Pancreas (tissue), 10 donors: ENCODE measurements around the gene SPTBN4. TPM values are rescaled to one million over a fixed set of nuclear protein-coding genes. Genes with fewer than 3 reads are reported as not detected.

Experiments
- ATAC-seq, 4 donors: fragments of 200-7000 bp; cut with Tn5 transposase; one replicate each; pipeline versions ENCODE4 v1.8.0 to v1.9.1; 2020; ENCODE audit warnings: mild to moderate bottlenecking in 4 of 4, moderate library complexity in 4 of 4
- DNase-seq, 6 donors: peaks; one replicate each; pipeline ENCODE4 v3.0.0-alpha.2; 2020
- FAIRE-seq: peaks from 2 replicates; lab custom pipeline; 2012; peaks lifted over from hg19 to GRCh38; lab: Jason Lieb, UNC
- H3K27ac ChIP-seq, 4 donors: fragments of 200-600 bp; sonication (generic); 1 replicate in 3 of 4; 2 replicates in 1 of 4; pipeline versions ENCODE4 v1.5.0 to v1.8.0; 2020
- H3K27me3 ChIP-seq, 4 donors: fragments of 200-600 bp; one replicate each; pipeline ENCODE4 v1.8.0; 2021
- H3K36me3 ChIP-seq, 3 donors: fragments of 200-600 bp; sonication (generic) in 1 of 3; one replicate each; pipeline versions ENCODE4 v1.5.0 to v1.8.0; 2020 to 2021
- H3K4me1 ChIP-seq, 3 donors: fragments of 200-600 bp; one replicate each; pipeline ENCODE4 v1.8.0; 2021
- H3K4me3 ChIP-seq, 4 donors: fragments of 200-600 bp; sonication (generic) in 2 of 4; one replicate each; pipeline versions ENCODE4 v1.5.0 to v1.8.0; 2020 to 2021
- H3K9me3 ChIP-seq, 4 donors: fragments of 200-600 bp; one replicate each; pipeline ENCODE4 v1.8.0; 2021
- WGBS, 2 donors: extraction: QIAGEN DNeasy Blood & Tissue Kit; methylation state at CpG; one replicate each; pipeline ENCODE4 v1.1.7; 2013; 5-methylcytosine and 5-hydroxymethylcytosine counted together
- intact Hi-C, 3 donors: fragments of 100-400 bp; cut with DNase I; formaldehyde crosslinking; loops; one replicate each; pipeline versions ENCODE4 v1.11.1 to v1.14.2; 2022
- polyA plus RNA-seq, 2 donors: library from polyadenylated mRNA; stranded (reverse); fragments of 200-250 nt; gene quantifications; one replicate each; pipeline ENCODE4 v1.2.3, GENCODE V29; 2013
- total RNA-seq, 6 donors: library from RNA; stranded (reverse); fragmentation: NEBNext Ultra II Directional in 4 of 6; extraction: Animal tissue kit (Norgen Biotek cat#: 25700) in 4 of 6; gene quantifications; one replicate each; pipeline versions ENCODE4 v1.2.1 to v1.2.4, GENCODE V29; 2021 to 2023
- TF ChIP-seq, protein P1 (sequence below), 4 donors: fragments of 200-600 bp; sonication (generic) in 3 of 4; IDR thresholded peaks; one replicate each; pipeline versions ENCODE4 v1.5.0 to v1.8.0; 2021; ENCODE audit warnings: antibody characterized with exemption in 4 of 4
- donor health status: healthy with polysubstance abuse.
- donor health status: DM: no; HTN: no; CAD: no; lungs with moderate emphysema.
- donor health status: DM: no; HTN: no; CAD: no.
- donor health status: control.
- donor health status: control.
- donor health status: Bipolar disorder and iron deficiency.
- donor health status: DM: yes; HTN: yes; CAD: no.
- donor health status: DM: no; HTN: no; CAD: no.
- donor health status: DM: no; HTN: no; CAD: no.
- donor health status: DM: yes; HTN: yes; CAD: no.

SPTBN4 gene
- total and polyA plus RNA-seq, 8 donors = 1.0 to 23.9 (median 1.7) TPM

DNA sequence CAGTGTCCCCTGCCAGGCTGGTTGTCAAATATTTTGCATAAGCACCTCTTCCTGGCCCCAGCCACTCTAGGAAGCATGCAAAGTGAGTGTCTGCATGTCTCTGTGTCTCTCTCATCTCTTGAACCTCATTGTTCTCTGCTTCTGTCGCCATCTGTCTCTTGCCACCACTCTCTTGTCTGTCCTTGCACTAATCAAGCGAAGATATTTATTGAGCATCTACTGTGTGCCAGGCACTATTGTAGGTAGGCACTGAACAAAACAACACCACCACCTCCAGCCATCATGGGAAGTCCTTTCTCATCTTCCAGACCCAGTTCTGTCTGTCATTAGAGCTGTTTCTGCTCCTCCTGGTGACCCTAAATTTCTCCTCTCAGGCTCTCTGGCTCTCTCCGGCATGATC lies 57.9 kb downstream of the SPTBN4 start:
- intact Hi-C loops = no loop called here
- WGBS, 2 donors = 85 to 90% methylated on average over 3 of the region's 3 CpGs
- Histone ChIP-seq H3K9me3 (no peaks in the 10 kb centered on the region), H3K36me3 (no peaks in the 10 kb centered on the region), H3K4me1 (no peaks in the 10 kb centered on the region), H3K27me3 (no peaks in the 10 kb centered on the region), H3K4me3 (no peak overlapping the region), H3K27ac (no peak overlapping the region)
- ATAC-seq (no peak), DNase-seq (no peak), FAIRE-seq (no peak)
- TF ChIP-seq, protein P1, sequence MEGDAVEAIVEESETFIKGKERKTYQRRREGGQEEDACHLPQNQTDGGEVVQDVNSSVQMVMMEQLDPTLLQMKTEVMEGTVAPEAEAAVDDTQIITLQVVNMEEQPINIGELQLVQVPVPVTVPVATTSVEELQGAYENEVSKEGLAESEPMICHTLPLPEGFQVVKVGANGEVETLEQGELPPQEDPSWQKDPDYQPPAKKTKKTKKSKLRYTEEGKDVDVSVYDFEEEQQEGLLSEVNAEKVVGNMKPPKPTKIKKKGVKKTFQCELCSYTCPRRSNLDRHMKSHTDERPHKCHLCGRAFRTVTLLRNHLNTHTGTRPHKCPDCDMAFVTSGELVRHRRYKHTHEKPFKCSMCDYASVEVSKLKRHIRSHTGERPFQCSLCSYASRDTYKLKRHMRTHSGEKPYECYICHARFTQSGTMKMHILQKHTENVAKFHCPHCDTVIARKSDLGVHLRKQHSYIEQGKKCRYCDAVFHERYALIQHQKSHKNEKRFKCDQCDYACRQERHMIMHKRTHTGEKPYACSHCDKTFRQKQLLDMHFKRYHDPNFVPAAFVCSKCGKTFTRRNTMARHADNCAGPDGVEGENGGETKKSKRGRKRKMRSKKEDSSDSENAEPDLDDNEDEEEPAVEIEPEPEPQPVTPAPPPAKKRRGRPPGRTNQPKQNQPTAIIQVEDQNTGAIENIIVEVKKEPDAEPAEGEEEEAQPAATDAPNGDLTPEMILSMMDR (IDR thresholded peaks at IDR 0.05) = no peak

DNA sequence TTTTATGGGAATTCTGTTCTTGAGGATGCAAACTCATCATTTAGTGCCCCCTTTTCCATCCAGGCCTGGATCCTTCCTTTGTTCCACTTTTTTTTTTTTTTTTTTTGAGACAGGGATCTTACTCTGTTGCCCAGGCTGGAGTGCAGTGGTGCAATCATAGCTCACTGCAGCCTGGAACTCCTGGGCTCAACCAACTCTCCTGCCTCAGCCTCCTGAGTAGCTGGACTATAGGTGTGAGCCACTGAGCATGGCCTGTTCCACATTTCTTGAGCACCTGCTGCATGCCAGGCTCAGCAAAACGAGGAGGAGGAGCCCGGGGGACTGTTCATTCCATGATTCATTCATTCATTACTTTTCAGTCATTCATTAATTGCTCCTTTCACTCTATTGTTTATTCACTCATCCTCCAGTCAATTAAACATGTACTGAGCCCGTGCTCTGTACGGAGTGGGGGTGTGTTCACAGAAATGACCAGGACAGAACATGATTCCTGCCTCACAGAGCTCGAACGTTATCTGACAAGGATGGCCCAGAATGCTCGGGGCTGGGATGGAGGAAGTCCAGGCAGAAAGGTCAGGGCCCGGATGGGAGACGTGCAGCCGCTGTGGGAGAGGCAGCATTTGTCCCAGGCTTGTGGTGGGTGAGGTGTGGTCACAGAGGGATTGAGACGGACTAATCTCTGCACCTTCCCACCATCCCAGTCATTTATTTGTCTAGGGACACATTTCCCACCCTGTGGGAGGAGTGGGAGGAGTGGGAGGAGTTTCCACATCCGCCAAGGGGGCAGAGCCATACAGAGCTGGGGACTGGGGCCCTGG lies 58.6 kb downstream of the SPTBN4 start:
- TF ChIP-seq, protein P1 (IDR thresholded peaks at IDR 0.05) = no peak
- Histone ChIP-seq H3K36me3 (no peaks in the 10 kb centered on the region), H3K27ac (no peak overlapping the region), H3K4me1 (no peaks in the 10 kb centered on the region), H3K27me3 (no peaks in the 10 kb centered on the region), H3K9me3 (no peaks in the 10 kb centered on the region), H3K4me3 (no peak overlapping the region)
- DNase-seq (no peak), FAIRE-seq (no peak), ATAC-seq (no peak)
- WGBS, 2 donors = 37 to 39% methylated on average over 11 to 12 of the region's 12 CpGs
- intact Hi-C loops = no loop called here

DNA sequence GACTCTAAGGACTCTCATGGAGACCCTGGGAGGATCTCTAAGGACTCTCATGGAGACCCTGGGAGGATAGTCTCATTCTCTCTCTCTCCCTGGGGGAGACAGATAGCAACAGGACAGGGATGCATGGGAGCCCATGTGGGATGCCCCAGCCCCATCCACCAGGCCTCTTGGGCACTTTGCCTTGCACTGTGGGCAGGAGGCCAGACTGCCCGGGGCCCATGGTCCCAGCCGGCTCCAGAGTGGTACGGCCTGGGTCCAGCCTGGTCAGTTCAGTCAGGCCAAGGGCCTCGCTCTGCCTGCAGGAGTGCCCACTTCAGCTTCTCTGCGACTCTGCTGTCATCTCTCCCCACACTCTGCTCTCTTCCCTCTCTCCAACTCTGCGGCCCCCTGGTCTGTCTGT lies 61.3 kb downstream of the SPTBN4 start:
- Histone ChIP-seq H3K4me1 (no peaks in the 10 kb centered on the region), H3K36me3 (no peaks in the 10 kb centered on the region), H3K27ac (no peak overlapping the region), H3K27me3 (no peaks in the 10 kb centered on the region), H3K4me3 (no peak overlapping the region), H3K9me3 (no peaks in the 10 kb centered on the region)
- intact Hi-C loops = no loop called here
- TF ChIP-seq, protein P1 (IDR thresholded peaks at IDR 0.05) = no peak
- 64 to 71% methylated on average over 6 of the region's 6 CpGs for WGBS, 2 donors
- DNase-seq (peak in 1 of 6 donors; percentile 40), FAIRE-seq (no peak), ATAC-seq (no peak)

DNA sequence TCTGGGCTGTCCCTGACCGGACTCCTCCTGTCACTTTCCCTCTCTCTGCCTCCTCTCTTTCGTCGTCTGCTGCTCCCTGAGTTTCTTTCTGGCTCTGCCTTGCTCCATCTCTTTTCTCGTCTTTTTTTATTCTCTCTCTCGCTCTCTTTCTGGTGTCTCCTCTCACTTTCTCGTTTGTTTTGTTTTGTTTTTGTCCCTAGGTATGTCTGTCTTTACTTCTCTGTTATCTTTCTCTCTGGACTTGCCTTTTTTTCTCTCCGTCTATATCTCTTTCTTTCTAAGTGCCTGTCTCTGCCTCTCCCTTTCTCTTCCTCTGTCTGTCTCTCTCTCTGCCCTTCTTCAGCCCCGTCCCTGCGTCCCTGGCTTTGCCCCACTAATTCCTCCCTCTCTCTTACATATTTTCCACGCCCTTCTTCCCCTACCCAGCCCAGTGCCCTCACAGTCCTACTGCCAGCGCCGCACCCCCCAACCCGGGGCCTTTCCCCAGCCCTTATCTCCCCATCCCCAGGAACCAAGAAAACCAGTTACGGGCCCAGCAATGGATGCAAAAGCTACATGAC lies 61.8 kb downstream of the SPTBN4 start:
- no peak overlapping the region for H3K27ac ChIP-seq
- TF ChIP-seq, protein P1 (IDR thresholded peaks at IDR 0.05) = no peak
- H3K27me3 ChIP-seq = no peaks in the 10 kb centered on the region
- DNase-seq (no peak), FAIRE-seq (no peak), ATAC-seq (no peak)
- H3K9me3 ChIP-seq = no peaks in the 10 kb centered on the region
- H3K36me3 ChIP-seq = no peaks in the 10 kb centered on the region
- no peak overlapping the region for H3K4me3 ChIP-seq
- H3K4me1 ChIP-seq = no peaks in the 10 kb centered on the region
- WGBS, 2 donors = 53 to 62% methylated on average over 14 of the region's 14 CpGs
- intact Hi-C loops = no loop called here
